ENCODE data around the gene AP2A2.

DNA sequence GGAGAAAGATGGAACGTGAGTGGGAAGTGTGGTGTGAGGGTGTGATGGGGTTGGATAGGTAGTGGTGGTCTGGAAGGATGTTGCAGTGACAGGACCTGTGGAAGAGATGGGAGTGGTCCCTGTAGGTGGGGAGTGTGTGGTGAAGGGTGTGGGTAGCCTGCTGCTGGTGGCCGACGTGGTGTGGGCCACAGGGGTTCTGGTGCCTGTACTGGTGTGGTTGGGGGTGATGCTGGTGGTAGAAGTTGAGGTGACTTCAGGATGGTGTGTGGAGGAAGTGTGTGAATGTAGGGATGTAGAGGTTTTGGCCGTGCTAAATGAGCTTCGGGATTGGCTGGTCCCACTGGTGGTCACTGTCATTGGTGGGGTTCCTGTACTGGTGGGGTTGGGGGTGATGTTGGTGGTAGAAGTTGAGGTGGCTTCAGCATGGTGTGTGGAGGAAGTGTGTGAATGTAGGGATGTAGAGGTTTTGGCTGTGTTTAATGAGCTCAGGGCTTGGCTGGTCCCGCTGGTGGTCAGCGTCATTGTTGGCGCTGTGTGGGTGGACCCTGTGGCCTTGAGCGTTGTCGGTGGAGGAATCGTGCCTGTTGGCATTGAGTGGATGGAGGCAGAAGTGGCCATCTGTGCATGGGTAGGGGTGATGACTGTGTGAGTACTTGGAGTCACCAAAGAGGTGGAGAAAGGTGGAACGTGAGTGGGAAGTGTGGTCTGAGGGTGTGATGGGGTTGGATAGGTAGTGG is 91.8 kb downstream of the AP2A2 start:
- TF ChIP-seq CTCF (IDR thresholded peaks at IDR 0.05 in 8 of 11, conservative IDR thresholded peaks at IDR 0.05 in 3 of 11) (no peak), POLR2A (IDR thresholded peaks at IDR 0.05) (no peak)
